Upper lobe of right lung (tissue), 1 donor: ENCODE data around the gene NDUFB2. TPM values are rescaled to one million over a fixed set of nuclear protein-coding genes. Genes with fewer than 3 reads are reported as not detected.

Source experiments
- ATAC-seq: fragments of 200-7000 bp; cut with Tn5 transposase; one replicate; pipeline ENCODE4 v1.9.1; 2020; ENCODE audit warnings: mild to moderate bottlenecking, moderate library complexity
- DNase-seq: peaks from one replicate; pipeline ENCODE4 v3.0.0-alpha.2; 2020
- H3K27ac ChIP-seq: fragments of 200-600 bp; one replicate; pipeline ENCODE4 v1.8.0; 2022
- H3K27me3 ChIP-seq: fragments of 200-600 bp; one replicate; pipeline ENCODE4 v1.8.0; 2022; ENCODE audit warnings: mild to moderate bottlenecking
- H3K36me3 ChIP-seq: fragments of 200-600 bp; one replicate; pipeline ENCODE4 v1.8.0; 2022
- H3K4me1 ChIP-seq: fragments of 200-600 bp; one replicate; pipeline ENCODE4 v1.8.0; 2022
- H3K4me3 ChIP-seq: fragments of 200-600 bp; one replicate; pipeline ENCODE4 v1.8.0; 2022; ENCODE audit warnings: mild to moderate bottlenecking
- H3K9me3 ChIP-seq: fragments of 200-600 bp; one replicate; pipeline ENCODE4 v1.8.0; 2022
- intact Hi-C: fragments of 100-400 bp; cut with DNase I; formaldehyde crosslinking; loops from one replicate; pipeline ENCODE4 v1.11.0; 2022
- total RNA-seq: library from RNA; stranded (reverse); fragmentation: NEBNext Ultra II Directional; extraction: Animal tissue kit (Norgen Biotek cat#: 25700); gene quantifications from one replicate; pipeline ENCODE4 v1.2.1, GENCODE V29; 2021
- TF ChIP-seq, protein P1 (sequence below): fragments of 200-600 bp; IDR thresholded peaks from one replicate; pipeline ENCODE4 v1.8.0; 2022; ENCODE audit warnings: antibody characterized with exemption
- donor health status: DM: no; HTN: yes; CAD: no; lungs with severe emphysema.

Gene NDUFB2
- total RNA-seq, 1 donor from 2014 or later, result 160 TPM

DNA sequence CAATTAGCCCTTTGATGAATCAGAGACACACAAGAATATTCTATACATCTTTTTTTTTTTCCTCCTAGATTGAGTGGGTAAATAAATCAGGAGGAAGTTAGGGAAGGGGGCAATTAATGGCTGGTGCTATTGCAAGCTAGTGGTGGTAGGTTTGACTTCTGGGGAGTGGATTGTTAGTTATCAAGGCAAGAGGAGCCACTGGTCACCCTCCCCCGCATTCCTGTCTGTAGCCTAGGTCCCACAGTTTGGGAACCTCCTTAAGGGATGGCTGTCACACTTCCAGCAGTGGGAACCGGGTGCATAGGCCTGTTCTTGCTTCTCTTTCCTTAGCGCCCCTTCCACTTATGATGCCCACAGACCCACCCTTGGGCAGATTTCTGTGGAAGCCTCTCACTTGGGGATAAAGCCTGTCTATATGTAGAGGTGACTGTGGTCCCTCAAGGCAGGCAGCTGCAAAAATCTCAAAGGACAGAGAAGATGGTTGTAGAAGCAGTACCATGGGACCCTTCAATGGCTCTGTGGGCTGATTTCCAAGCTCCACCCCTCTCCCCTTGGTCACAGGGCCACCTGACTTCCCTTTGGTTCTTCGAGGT lies 26.1 kb upstream of the NDUFB2 start:
- TF ChIP-seq, protein P1, sequence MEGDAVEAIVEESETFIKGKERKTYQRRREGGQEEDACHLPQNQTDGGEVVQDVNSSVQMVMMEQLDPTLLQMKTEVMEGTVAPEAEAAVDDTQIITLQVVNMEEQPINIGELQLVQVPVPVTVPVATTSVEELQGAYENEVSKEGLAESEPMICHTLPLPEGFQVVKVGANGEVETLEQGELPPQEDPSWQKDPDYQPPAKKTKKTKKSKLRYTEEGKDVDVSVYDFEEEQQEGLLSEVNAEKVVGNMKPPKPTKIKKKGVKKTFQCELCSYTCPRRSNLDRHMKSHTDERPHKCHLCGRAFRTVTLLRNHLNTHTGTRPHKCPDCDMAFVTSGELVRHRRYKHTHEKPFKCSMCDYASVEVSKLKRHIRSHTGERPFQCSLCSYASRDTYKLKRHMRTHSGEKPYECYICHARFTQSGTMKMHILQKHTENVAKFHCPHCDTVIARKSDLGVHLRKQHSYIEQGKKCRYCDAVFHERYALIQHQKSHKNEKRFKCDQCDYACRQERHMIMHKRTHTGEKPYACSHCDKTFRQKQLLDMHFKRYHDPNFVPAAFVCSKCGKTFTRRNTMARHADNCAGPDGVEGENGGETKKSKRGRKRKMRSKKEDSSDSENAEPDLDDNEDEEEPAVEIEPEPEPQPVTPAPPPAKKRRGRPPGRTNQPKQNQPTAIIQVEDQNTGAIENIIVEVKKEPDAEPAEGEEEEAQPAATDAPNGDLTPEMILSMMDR, result no peak
- Histone ChIP-seq H3K9me3 (no peaks in the 10 kb centered on the region), H3K27me3 (no peaks in the 10 kb centered on the region), H3K36me3 (no peaks in the 10 kb centered on the region), H3K27ac (no peak overlapping the region), H3K4me3 (no peak overlapping the region), H3K4me1 (peaks cover 18% of the 10 kb centered on the region)
- DNase-seq, result peak; percentile 3
- ATAC-seq, result no peak
- intact Hi-C loops, result no loop called here

DNA sequence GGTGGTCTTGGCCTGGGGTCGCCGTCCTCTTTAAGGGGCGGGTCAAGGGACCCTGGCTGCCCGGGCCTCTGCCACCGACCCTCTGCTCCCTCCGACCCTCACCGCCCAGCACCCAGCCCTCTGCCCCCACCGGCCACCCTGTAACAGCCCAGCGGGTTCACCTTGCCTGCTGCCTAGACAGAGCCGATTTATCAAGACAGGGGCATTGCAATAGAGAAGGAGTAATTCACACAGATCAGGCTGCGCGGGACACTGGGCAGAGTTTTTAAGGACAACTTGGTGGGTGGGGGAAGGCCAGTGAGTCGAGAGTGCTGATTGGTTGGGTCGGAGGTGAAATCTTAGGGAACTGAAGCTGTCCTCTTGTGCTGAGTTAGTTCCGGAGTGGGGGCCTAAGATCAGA lies 24.5 kb upstream of the NDUFB2 start:
- ATAC-seq (no peak), DNase-seq (peak; percentile 60)
- Histone ChIP-seq H3K4me1 (peaks cover 20% of the 10 kb centered on the region), H3K27me3 (no peaks in the 10 kb centered on the region), H3K9me3 (no peaks in the 10 kb centered on the region), H3K27ac (no peak overlapping the region), H3K4me3 (no peak overlapping the region), H3K36me3 (no peaks in the 10 kb centered on the region)
- TF ChIP-seq, protein P1, result no peak
- intact Hi-C loops, result no loop called here

DNA sequence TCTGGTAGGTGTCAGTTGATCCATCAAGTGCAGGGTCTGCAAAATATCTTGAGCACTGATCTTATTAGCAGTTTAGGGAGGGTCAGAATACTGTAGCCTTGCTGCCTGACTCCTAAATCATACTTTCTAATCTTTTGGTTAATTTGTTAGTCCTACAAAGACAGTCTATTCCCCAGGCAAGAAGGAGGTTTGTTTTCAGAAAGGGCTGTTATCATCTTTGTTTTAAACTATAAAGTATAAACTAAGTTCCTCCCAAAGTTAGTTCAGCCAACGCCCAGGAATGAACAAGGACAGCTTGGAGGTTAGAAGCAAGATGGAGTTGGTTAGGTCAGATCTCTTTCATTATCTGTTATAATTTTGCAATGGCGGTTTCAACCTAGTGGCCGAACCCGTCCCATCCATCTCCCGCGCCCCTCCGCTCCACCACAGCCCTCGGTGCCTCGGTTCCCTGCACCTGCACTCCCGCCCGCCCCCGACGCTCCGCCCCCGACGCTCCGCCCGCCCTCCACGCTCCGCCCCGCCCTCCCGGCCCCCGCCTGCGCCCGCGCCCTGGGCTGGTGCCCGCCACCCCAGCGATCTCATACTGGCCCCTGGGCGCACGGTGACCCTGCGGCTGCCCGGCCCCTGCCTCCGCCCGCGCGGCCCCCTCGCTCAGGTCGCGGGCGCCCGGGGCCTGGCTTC lies 24.0 kb upstream of the NDUFB2 start, which contains the start of gene ADCK2:
TSS of gene ADCK2 (plus strand) at position 564 of the 681 bp plus-strand sequence. CDS start 386 bp downstream, outside the sequence.
- intact Hi-C loops, result no loop called here
- H3K27me3 ChIP-seq, result no peaks in the 10 kb centered on the region
- H3K4me3 ChIP-seq, result peak within 1 kb of the TSS; percentile 81
- H3K36me3 ChIP-seq, result no peaks in the 10 kb centered on the region
- TF ChIP-seq, protein P1, result no peak
- ATAC-seq (peak; percentile 87), DNase-seq (peak; percentile 84)
- no peaks in the 10 kb centered on the region for H3K9me3 ChIP-seq
- H3K27ac ChIP-seq, result peak within 1 kb of the TSS; percentile 76
- peaks cover 20% of the 10 kb centered on the region for H3K4me1 ChIP-seq

DNA sequence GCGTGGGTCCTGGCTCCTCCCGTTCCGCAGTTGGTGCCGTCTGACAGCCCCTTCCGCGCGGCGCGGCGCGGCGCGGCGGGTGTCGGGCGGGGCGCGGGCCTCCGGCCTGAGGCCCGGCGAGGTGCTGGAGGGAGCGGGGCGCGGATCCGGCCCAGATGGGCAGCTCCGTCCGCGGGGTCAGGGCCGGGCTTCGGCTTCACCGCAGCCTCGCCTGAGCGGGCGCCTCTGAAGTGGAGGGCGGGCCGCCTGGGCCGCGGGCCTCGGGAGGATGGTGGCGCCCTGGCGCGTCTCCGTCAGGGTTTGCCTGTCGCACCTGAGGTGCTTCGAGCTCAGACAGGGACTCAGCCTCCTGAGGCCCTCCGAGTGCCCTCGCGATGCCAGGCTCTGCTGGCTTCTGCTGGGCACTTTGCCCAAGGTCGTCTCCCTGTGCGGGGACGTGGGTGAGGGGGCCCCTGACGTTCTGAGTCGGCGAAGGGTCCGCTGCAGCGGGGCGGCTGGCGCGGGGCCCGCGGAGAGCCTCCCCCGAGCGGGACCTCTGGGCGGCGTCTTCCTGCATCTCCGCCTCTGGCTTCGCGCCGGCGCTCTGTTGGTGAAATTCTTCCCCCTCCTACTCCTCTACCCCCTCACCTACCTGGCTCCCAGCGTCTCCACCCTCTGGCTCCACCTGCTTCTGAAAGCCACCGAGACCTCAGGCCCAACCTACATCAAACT lies 23.3 kb upstream of the NDUFB2 start:
- TF ChIP-seq, protein P1, result no peak
- DNase-seq, result peak; percentile 87
- Histone ChIP-seq H3K27ac (peak overlapping the region; percentile 76), H3K36me3 (no peaks in the 10 kb centered on the region), H3K4me3 (peak overlapping the region; percentile 81), H3K9me3 (no peaks in the 10 kb centered on the region), H3K4me1 (peaks cover 20% of the 10 kb centered on the region), H3K27me3 (no peaks in the 10 kb centered on the region)
- ATAC-seq, result peak; percentile 80
- intact Hi-C loops, result no loop called here

DNA sequence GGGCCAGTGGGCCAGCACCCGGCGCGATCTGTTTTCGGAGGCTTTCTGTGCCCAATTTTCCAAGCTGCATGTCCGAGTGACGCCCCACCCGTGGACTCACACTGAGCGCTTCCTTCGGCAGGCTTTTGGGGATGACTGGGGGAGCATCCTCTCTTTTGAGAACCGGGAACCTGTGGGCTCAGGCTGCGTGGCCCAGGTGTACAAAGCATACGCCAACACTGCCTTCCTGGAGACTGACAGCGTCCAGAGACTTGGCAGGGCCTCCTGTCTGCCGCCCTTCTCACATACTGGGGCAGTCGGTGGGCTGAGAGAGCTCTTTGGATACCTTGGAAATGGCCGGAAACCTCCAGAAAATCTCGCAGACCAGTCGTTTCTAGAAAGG lies 22.7 kb upstream of the NDUFB2 start:
- no peaks in the 10 kb centered on the region for H3K27me3 ChIP-seq
- peak overlapping the region; percentile 81 for H3K4me3 ChIP-seq
- DNase-seq (no peak), ATAC-seq (no peak)
- TF ChIP-seq, protein P1, result no peak
- intact Hi-C loops, result no loop called here
- H3K27ac ChIP-seq, result no peak overlapping the region
- peaks cover 20% of the 10 kb centered on the region for H3K4me1 ChIP-seq
- no peaks in the 10 kb centered on the region for H3K36me3 ChIP-seq
- H3K9me3 ChIP-seq, result no peaks in the 10 kb centered on the region
